ENCODE data around the gene KRTAP12-3.

KRTAP12-3 gene

GRCh38 chr21:44667612-44668011 lies 9.9 kb downstream of the KRTAP12-3 start:
- Histone ChIP-seq H3K14ac (ENCODE audit: low read length) (no peak overlapping the region), H3K9ac (ENCODE audit: low read depth, low read length, poor library complexity) (no peak overlapping the region), H2BK12ac (ENCODE audit: low read length) (no peak overlapping the region), H2BK5ac (ENCODE audit: low read length) (no peak overlapping the region), H3K4me1 (ENCODE audit: control insufficient read depth in 2 of 2, insufficient read depth in 1 of 2, low read depth in 1 of 2, low read length in 2 of 2) (no peaks in the 10 kb centered on the region), H3K23ac (ENCODE audit: low read depth, low read length, poor library complexity) (no peak overlapping the region), H3K4me3 (ENCODE audit: low read length in 2 of 2) (no peak overlapping the region), H3K79me1 (ENCODE audit: low read depth, low read length) (peaks cover 3% of the 10 kb centered on the region), H2BK15ac (ENCODE audit: low read length) (no peak overlapping the region), H3K9me3 (replicated peaks in 1 of 2; ENCODE audit: control insufficient read depth in 2 of 2, insufficient read depth in 1 of 2, low read depth in 1 of 2, low read length in 2 of 2) (peaks cover 18 to 27% of the 10 kb centered on the region in 2 donors), H3K27ac (replicated peaks; ENCODE audit: low read length) (no peak overlapping the region), H3K36me3 (replicated peaks in 1 of 2; ENCODE audit: control insufficient read depth in 2 of 2, insufficient read depth in 2 of 2, low read length in 2 of 2) (no peaks in the 10 kb centered on the region), H3K27me3 (ENCODE audit: control insufficient read depth in 3 of 3, insufficient read depth in 3 of 3, low read depth in 1 of 3, low read length in 3 of 3) (no peaks in the 10 kb centered on the region), H4K8ac (ENCODE audit: low read depth, low read length) (no peak overlapping the region), H2AFZ (ENCODE audit: low read length) (no peak overlapping the region), H3K4ac (ENCODE audit: low read length) (no peak overlapping the region), H3K18ac (ENCODE audit: low read length) (no peak overlapping the region), H3K4me2 (ENCODE audit: insufficient read depth, low read length, poor library complexity, severe bottlenecking) (no peak overlapping the region), H2AK5ac (ENCODE audit: low read depth, low read length) (no peak overlapping the region), H4K91ac (ENCODE audit: low read depth, low read length, poor library complexity) (no peak overlapping the region), H2BK120ac (ENCODE audit: low read depth, low read length) (no peak overlapping the region)
- WGBS, 2 donors (ENCODE audit: extremely low coverage in 2 of 2, insufficient read length in 2 of 2, insufficient replicate concordance in 1 of 2), result no CpG with 5 or more reads among the region's 1 CpG
- DNase-seq (ENCODE audit: low spot score), result no peak

- H2AFZ ChIP-seq (ENCODE audit: low read length), result no peak overlapping the region
- no peak overlapping the region for H3K18ac ChIP-seq (ENCODE audit: low read length)
- no CpG with 5 or more reads among the region's 3 CpGs for WGBS, 2 donors (ENCODE audit: extremely low coverage in 2 of 2, insufficient read length in 2 of 2, insufficient replicate concordance in 1 of 2)
- H3K4me3 ChIP-seq (ENCODE audit: low read length in 2 of 2), result no peak overlapping the region
- no peak overlapping the region for H3K23ac ChIP-seq (ENCODE audit: low read depth, low read length, poor library complexity)
- H4K91ac ChIP-seq (ENCODE audit: low read depth, low read length, poor library complexity), result no peak overlapping the region
- no peak overlapping the region for H2BK12ac ChIP-seq (ENCODE audit: low read length)
- H3K27ac ChIP-seq (replicated peaks; ENCODE audit: low read length), result no peak overlapping the region
- H3K79me1 ChIP-seq (ENCODE audit: low read depth, low read length), result peaks cover 3% of the 10 kb centered on the region
- H3K36me3 ChIP-seq (replicated peaks in 1 of 2; ENCODE audit: control insufficient read depth in 2 of 2, insufficient read depth in 2 of 2, low read length in 2 of 2), result no peaks in the 10 kb centered on the region
- H2AK5ac ChIP-seq (ENCODE audit: low read depth, low read length), result no peak overlapping the region
- H3K4me2 ChIP-seq (ENCODE audit: insufficient read depth, low read length, poor library complexity, severe bottlenecking), result no peak overlapping the region
- DNase-seq (ENCODE audit: low spot score), result no peak
- no peak overlapping the region for H3K9ac ChIP-seq (ENCODE audit: low read depth, low read length, poor library complexity)
- H2BK120ac ChIP-seq (ENCODE audit: low read depth, low read length), result no peak overlapping the region
- H3K4ac ChIP-seq (ENCODE audit: low read length), result no peak overlapping the region
- H2BK5ac ChIP-seq (ENCODE audit: low read length), result no peak overlapping the region
- no peaks in the 10 kb centered on the region for H3K4me1 ChIP-seq (ENCODE audit: control insufficient read depth in 2 of 2, insufficient read depth in 1 of 2, low read depth in 1 of 2, low read length in 2 of 2)
- no peaks in the 10 kb centered on the region for H3K27me3 ChIP-seq (ENCODE audit: control insufficient read depth in 3 of 3, insufficient read depth in 3 of 3, low read depth in 1 of 3, low read length in 3 of 3)
- H4K8ac ChIP-seq (ENCODE audit: low read depth, low read length), result no peak overlapping the region
- H3K14ac ChIP-seq (ENCODE audit: low read length), result no peak overlapping the region
- H3K9me3 ChIP-seq (replicated peaks in 1 of 2; ENCODE audit: control insufficient read depth in 2 of 2, insufficient read depth in 1 of 2, low read depth in 1 of 2, low read length in 2 of 2), result peaks cover 18 to 25% of the 10 kb centered on the region in 2 donors
- H2BK15ac ChIP-seq (ENCODE audit: low read length), result no peak overlapping the region
Measured at GRCh38 chr21:44670642-44671432, 13.1 kb downstream of the KRTAP12-3 start.

- no peak for DNase-seq (ENCODE audit: low spot score)
- no peak overlapping the region for H3K9ac ChIP-seq (ENCODE audit: low read depth, low read length, poor library complexity)
- WGBS, 2 donors (ENCODE audit: extremely low coverage in 2 of 2, insufficient read length in 2 of 2, insufficient replicate concordance in 1 of 2), result no CpG with 5 or more reads among the region's 1 CpG
Measured at GRCh38 chr21:44671911-44672310, 14.2 kb downstream of the KRTAP12-3 start.

GRCh38 chr21:44677881-44678280 lies 20.1 kb downstream of the KRTAP12-3 start:
- Histone ChIP-seq H3K4me3 (ENCODE audit: low read length in 2 of 2) (no peak overlapping the region), H2BK5ac (ENCODE audit: low read length) (no peak overlapping the region), H2BK120ac (ENCODE audit: low read depth, low read length) (no peak overlapping the region), H3K4me1 (ENCODE audit: control insufficient read depth in 2 of 2, insufficient read depth in 1 of 2, low read depth in 1 of 2, low read length in 2 of 2) (no peaks in the 10 kb centered on the region), H2BK12ac (ENCODE audit: low read length) (no peak overlapping the region), H2AK5ac (ENCODE audit: low read depth, low read length) (no peak overlapping the region), H3K9me3 (replicated peaks in 1 of 2; ENCODE audit: control insufficient read depth in 2 of 2, insufficient read depth in 1 of 2, low read depth in 1 of 2, low read length in 2 of 2) (no peaks in the 10 kb centered on the region), H3K4me2 (ENCODE audit: insufficient read depth, low read length, poor library complexity, severe bottlenecking) (no peak overlapping the region), H3K4ac (ENCODE audit: low read length) (no peak overlapping the region), H4K8ac (ENCODE audit: low read depth, low read length) (no peak overlapping the region), H2AFZ (ENCODE audit: low read length) (no peak overlapping the region), H3K27me3 (ENCODE audit: control insufficient read depth in 3 of 3, insufficient read depth in 3 of 3, low read depth in 1 of 3, low read length in 3 of 3) (peaks cover 0 to 15% (median 0%) of the 10 kb centered on the region in 3 experiments), H3K23ac (ENCODE audit: low read depth, low read length, poor library complexity) (no peak overlapping the region), H3K36me3 (replicated peaks in 1 of 2; ENCODE audit: control insufficient read depth in 2 of 2, insufficient read depth in 2 of 2, low read length in 2 of 2) (no peaks in the 10 kb centered on the region), H3K18ac (ENCODE audit: low read length) (no peak overlapping the region), H3K14ac (ENCODE audit: low read length) (no peak overlapping the region), H3K79me1 (ENCODE audit: low read depth, low read length) (no peaks in the 10 kb centered on the region), H3K9ac (ENCODE audit: low read depth, low read length, poor library complexity) (no peak overlapping the region), H2BK15ac (ENCODE audit: low read length) (no peak overlapping the region), H4K91ac (ENCODE audit: low read depth, low read length, poor library complexity) (no peak overlapping the region), H3K27ac (replicated peaks; ENCODE audit: low read length) (no peak overlapping the region)
- DNase-seq (ENCODE audit: low spot score), result no peak
- no CpG with 5 or more reads among the region's 13 CpGs for WGBS, 2 donors (ENCODE audit: extremely low coverage in 2 of 2, insufficient read length in 2 of 2, insufficient replicate concordance in 1 of 2)

More at GRCh38 chr21:44671911-44672310, 14.2 kb downstream of the KRTAP12-3 start:
- Histone ChIP-seq H2BK15ac (ENCODE audit: low read length) (no peak overlapping the region), H3K27ac (replicated peaks; ENCODE audit: low read length) (no peak overlapping the region), H4K91ac (ENCODE audit: low read depth, low read length, poor library complexity) (no peak overlapping the region), H3K23ac (ENCODE audit: low read depth, low read length, poor library complexity) (no peak overlapping the region), H3K4me2 (ENCODE audit: insufficient read depth, low read length, poor library complexity, severe bottlenecking) (no peak overlapping the region), H3K18ac (ENCODE audit: low read length) (no peak overlapping the region), H3K14ac (ENCODE audit: low read length) (no peak overlapping the region), H2BK12ac (ENCODE audit: low read length) (no peak overlapping the region), H3K79me1 (ENCODE audit: low read depth, low read length) (no peaks in the 10 kb centered on the region), H4K8ac (ENCODE audit: low read depth, low read length) (no peak overlapping the region), H3K4ac (ENCODE audit: low read length) (no peak overlapping the region), H2AK5ac (ENCODE audit: low read depth, low read length) (no peak overlapping the region), H3K36me3 (replicated peaks in 1 of 2; ENCODE audit: control insufficient read depth in 2 of 2, insufficient read depth in 2 of 2, low read length in 2 of 2) (no peaks in the 10 kb centered on the region), H3K4me3 (ENCODE audit: low read length in 2 of 2) (no peak overlapping the region), H2BK120ac (ENCODE audit: low read depth, low read length) (no peak overlapping the region), H3K4me1 (ENCODE audit: control insufficient read depth in 2 of 2, insufficient read depth in 1 of 2, low read depth in 1 of 2, low read length in 2 of 2) (no peaks in the 10 kb centered on the region), H3K27me3 (ENCODE audit: control insufficient read depth in 3 of 3, insufficient read depth in 3 of 3, low read depth in 1 of 3, low read length in 3 of 3) (peaks cover 0 to 6% (median 0%) of the 10 kb centered on the region in 3 experiments), H2AFZ (ENCODE audit: low read length) (no peak overlapping the region), H3K9me3 (replicated peaks in 1 of 2; ENCODE audit: control insufficient read depth in 2 of 2, insufficient read depth in 1 of 2, low read depth in 1 of 2, low read length in 2 of 2) (peaks cover 18 to 25% of the 10 kb centered on the region in 2 donors), H2BK5ac (ENCODE audit: low read length) (no peak overlapping the region)
